H1 (cell line): Measurements from ENCODE around the gene CAMK2N2.

Experiments
- ATF2 ChIP-seq: IDR thresholded peaks from 2 replicates; pipeline ENCODE4 v1.6.1; 2012; ENCODE audit warnings: low read length, inconsistent platforms
- CREB1 ChIP-seq: IDR thresholded peaks from 2 replicates; pipeline ENCODE4 v1.6.1; 2012; ENCODE audit warnings: inconsistent platforms
- CTCF ChIP-seq, 3 experiments: IDR thresholded peaks; 1 replicate in 2 of 3; 2 replicates in 1 of 3; pipeline versions ENCODE4 v1.5.1 to v1.6.1; 2011; ENCODE audit warnings: low read length in 3 of 3, mild to moderate bottlenecking in 3 of 3, inconsistent platforms in 2 of 3, low read depth in 1 of 3, moderate library complexity in 1 of 3; ENCODE audit not compliant: insufficient read depth in 1 of 3; ENCODE audit errors: control extremely low read depth in 1 of 3
- GTF2F1 ChIP-seq: IDR thresholded peaks from 2 replicates; pipeline ENCODE4 v1.6.1; 2012; ENCODE audit warnings: low read depth, low read length, improper control_type of control experiment, borderline replicate concordance

- TF ChIP-seq ATF2: no peak
- TF ChIP-seq CTCF (IDR thresholded peaks at IDR 0.05; ENCODE audit: control extremely low read depth in 1 of 3, insufficient read depth in 1 of 3, low read depth in 1 of 3, low read length in 3 of 3): peak; percentile 63 to 82 (median 78)
- TF ChIP-seq GTF2F1: no peak
- no peak for TF ChIP-seq CREB1
Observed at GRCh38 chr3:184289426-184289938, 28.1 kb upstream of the CAMK2N2 start.
